Eye (tissue), 1 donor: ENCODE data around the gene ARSB.
A peak's percentile ranks its signal among the peaks of the same experiment; 100 is the strongest.
"Not testable (repeated sequence)": the region's sequence is repeated elsewhere in the genome, so short reads cannot be mapped to it uniquely, and the experiment has no call there.

Experiments used
- DNase-seq: peaks from one replicate; pipeline ENCODE4 v3.0.0-alpha.2; 2015

ARSB gene

GRCh38 chr5:78771260-78772205 is 213.6 kb downstream of the ARSB start:
- no peak for DNase-seq

- no peak for DNase-seq
Measured at GRCh38 chr5:78768781-78769380, 216.2 kb downstream of the ARSB start.

- DNase-seq: no peak
Measured at GRCh38 chr5:78766412-78766762, 218.7 kb downstream of the ARSB start.

DNA sequence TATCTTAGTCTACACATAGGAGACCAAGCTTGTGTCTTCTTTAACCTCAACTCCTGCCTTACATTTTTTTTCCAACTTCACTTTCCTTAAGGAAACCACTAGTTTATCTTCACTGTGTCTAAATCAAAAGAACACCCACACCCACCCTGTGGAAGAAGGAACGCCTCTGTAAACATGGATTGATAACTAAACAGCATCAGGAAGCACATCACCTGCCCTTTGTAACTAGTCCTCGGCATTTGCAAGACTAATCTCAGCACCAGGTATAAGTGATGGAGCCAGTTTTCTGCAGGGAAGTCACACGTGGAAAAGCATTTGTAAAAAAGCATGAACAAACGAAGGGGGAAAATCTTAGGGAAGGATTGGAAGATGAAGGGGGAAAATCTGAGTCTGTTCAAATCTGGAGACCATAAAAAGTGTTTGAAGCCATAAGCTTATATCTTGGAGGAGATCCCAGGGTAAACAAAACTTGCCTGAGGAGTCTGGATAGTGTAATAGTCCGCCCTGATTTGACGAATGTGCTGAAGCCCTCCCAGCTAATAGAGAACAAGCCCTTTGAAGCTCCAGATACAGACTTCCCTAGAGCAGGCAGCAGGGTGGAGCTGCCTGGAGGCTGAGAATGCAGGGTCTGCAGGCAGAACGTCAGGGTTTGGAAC is 219.2 kb downstream of the ARSB start:
- DNase-seq: no peak

DNA sequence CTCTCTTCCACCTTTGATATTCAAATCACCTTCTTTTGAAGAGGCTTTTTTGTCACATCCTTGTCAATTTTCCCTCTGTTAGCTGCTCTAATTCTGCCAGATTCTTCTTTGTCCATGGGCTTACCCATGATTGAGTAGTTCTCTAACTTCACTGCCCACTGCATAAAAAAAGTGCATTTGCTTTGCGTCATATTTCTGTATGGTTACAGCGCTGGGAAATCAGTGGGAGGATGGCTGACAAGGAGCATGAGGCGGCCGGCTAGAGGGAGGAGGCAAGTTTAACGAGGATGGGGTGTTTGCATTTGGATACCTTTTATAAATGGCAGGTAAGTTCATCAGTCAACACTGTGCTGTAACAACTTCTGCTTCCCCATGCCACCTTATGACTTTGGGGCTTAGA is 220.0 kb downstream of the ARSB start:
- no peak for DNase-seq

GRCh38 chr5:78763659-78764189 is 221.4 kb downstream of the ARSB start:
- DNase-seq: no peak

DNA sequence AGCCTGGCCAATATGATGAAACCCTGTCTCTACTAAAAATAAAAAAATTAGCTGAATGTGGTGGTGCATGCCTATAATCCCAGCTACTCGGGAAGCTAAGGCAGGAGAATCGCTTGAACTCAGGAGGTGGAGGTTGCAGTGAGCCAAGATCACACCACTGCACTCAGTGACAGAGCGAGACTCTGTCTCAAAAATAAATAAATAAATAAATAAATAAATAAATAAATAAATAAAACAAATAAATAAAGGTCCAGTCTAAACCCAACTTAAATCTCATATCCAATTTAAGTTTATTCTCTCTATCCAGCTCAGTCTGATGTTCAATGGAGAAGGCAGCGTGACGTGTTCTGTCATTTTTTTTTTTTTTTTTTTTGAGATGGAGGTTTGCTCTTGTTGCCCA is 222.4 kb downstream of the ARSB start:
- not testable (repeated sequence) for DNase-seq

GRCh38 chr5:78761840-78762239 is 223.3 kb downstream of the ARSB start:
- DNase-seq: no peak

- DNase-seq: no peak
Measured at GRCh38 chr5:78760770-78761169, 224.3 kb downstream of the ARSB start.

DNA sequence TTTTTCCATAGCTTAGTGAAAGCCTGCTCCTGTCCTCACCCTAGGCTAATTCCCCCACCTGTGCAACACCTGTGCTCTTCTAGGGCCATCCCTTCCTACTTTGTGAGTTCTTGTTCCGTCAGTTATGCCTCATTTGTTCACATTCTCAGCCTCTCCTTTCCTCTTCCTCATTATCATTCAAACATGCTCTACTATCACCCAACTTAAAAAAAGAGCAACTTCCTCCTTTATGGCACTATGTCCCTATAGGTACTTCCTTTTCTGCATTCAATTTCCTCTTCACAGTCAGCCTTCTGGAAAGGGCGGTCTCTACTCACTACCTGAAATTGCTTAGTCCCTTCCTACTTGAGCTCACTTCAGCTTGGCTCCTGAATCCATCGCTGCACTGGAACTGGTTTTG is 224.7 kb downstream of the ARSB start:
- no peak for DNase-seq

DNA sequence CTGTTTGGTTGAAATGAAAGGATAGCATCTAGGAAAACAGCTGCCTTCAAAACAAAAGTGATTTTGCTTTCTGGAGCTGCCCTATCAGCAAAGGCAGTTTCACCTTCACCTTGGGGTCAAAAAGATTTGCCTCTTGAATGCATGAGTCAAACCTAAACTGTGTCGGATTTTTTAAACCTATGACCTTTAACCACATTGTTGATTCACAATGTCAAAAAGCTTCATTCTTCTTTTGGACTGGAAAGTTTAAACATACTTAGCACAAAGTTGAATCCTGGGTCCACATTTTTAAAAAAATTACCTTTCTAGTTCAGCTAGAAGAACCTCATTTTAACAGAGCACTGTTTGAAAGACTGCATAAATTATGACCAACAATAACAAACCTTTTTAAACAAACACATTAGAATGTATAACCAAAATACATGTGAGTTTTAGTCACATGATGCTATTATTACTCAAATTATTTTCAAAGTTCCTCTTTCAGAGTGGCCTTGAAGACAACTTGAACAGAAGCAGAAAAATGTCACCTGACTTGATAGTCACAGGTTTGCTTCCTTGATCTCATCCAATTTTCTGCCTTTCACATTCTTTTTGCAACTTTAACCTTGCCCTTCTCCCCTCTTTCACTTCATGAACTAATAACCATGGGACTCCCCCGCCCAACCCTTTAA is 226.8 kb downstream of the ARSB start:
- no peak for DNase-seq

DNA sequence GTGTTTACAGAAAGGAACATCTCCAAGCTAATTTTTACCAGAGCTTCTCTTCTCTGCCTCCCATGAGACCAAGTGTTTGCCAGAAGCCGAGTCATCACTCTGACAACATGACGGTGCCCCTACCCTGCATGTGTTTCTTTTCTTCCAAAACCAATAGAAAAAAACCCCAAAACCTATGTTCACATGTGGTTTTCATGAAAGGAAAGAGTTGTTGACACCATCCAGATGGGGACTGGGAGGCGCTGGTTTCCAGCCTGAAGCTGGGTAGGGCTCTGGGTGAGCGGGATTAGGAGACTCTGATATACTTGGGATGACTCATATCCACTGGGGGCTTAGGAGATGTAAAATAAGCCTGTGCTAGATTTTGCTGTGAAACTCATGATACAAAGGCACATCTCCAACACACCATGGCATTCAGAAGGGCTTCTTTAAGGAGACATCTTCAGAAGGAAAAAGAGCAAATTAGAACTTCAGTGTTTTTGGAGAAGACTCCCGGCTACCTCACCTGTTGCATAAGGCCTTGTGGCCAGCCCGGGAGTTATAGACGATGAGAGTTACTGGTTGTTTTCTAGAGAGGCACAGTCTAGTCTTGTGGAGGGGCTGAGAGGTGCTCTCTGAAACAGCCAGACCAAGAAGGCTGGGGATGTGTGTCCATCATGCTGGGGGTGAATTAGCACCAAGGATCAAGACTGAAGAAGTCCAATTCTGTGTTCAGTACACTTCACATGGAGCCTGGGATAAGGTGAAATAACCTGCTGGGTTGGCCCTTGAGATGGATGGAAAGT is 227.6 kb downstream of the ARSB start:
- peak; percentile 63 for DNase-seq

DNA sequence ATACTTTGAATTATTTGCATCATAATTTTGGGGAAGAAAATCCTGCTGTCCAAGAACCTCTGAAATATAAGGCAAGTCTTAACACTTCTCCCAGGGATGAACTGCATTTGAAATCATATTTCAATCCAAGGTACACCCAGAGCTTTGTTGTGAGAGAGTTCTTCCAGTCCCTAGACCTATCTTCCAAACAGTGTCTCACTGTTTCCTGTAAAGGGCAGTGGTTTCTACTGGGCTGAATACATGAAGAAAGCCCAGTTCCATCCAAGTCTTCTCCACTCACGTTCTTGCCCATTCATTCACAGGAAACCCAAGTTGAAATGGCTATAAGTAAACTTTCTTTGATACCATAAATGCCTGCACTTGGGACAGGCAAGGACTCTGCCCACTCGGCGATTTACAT is 228.3 kb downstream of the ARSB start:
- no peak for DNase-seq

- peak; percentile 26 for DNase-seq
Measured at GRCh38 chr5:78755822-78756429, 229.2 kb downstream of the ARSB start.

DNA sequence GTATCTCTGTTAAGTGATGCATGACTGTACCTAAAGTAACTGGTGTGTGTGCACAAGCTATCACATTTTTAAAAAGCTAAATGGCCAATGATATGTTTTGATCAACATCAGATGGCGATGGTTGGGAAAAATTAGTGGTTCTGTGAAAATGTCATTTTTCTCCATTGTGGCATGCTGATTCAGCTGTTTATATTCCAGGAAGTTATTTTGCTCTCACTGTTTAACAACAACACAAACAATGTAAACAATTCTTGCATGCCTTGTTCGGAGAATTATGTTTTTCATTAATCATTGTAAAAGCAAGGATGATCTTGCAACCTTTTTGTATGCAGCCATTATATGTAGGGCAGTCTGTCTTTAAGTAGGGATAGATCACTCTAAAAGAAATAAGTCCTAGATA is 230.5 kb downstream of the ARSB start:
- DNase-seq: peak; percentile 15

DNA sequence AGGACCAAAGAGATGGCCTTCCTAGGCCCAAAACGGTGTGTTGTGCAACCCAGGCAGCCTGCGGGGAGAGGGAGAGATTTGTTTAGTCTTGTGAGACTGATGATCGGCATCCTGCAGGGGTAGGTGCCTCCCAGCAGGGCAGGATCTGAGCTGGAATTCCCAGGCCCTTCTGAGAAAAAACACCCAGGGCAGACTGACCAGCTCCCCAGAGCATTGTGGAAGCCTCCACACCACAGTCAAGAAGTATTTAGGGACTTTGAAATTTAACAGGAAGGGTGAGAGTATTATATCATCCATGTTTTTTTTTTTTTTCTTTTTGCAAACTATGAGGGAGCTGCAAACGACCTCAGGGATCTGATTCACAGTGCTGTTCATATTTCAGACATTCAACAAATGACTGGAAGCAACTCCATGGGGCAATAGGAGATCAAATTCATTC is 232.0 kb downstream of the ARSB start:
- DNase-seq: no peak

DNA sequence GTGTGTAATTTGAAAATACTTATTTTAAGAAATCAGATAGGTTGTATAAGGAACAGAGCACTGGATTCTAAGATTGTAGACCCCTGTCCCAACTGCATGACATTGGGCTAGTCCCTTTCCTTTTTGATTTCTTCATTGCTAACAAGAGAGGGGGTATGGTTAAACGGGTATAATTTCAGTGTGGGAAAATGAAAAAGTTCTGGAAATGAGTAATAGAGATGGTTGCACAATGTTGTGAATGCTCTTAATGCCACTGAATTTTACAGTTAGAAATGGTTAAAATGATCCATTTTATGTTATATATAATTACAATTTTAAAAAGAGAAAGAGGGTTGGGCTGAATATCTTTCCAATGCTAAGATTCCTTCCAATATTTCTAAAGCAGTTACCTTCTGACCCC is 233.2 kb downstream of the ARSB start:
- no peak for DNase-seq

DNA sequence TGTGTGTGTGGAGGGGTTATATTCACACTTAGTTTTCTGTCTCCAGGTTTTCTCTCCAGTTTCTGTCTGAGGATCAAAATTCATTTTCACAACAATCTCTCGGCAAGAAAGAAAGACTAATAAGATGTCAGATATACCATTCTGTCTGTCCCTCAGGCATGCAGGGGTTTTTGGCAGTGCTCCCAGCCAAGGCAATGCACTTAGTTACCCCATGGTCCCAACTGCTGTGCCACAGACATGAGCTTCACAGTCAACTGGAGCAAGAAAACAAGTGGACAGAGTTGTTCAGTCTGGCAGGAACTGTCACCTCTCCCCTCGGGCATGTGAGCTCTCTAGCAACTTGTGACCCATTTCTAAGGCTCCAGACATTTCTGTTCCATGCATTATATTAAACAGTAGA is 234.8 kb downstream of the ARSB start:
- DNase-seq: peak; percentile 28

DNA sequence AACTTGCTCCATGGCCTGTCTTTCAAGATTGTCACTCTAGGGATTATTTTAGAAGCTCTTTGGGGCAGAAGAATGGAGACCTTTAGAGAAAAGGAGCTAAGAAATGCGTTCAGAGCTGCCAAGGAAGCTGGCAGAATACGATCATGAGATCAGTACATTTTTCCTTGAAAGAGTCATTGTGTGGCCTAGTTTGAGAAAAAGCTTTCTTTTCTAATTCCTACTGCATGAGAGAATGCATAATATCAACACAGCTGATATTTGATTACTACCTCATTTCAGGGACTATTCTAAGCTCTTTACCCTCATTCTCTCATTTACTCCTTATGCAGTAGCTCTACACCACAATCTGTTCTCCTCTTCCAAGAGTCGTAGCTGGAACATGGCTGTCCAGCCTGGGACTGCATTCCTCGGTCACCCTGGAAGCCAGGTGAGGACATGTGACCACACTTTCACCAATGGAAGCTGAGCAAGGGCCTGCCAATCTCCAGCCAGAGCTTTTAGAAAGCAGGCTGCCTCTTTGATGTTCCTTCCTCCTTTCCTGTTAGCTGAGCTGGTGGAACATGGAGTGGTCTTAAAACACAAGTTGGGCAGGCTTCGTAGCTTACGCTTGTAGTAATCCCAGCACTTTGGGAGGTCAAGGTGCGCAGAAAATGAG is 237.3 kb downstream of the ARSB start:
- DNase-seq: peak; percentile 77

- DNase-seq: peak; percentile 90
Measured at GRCh38 chr5:78747055-78747454, 238.1 kb downstream of the ARSB start.
